SHP77 treated with DMSO at 0.1 percent for 48 hours (cell line): Measurements from ENCODE around the gene MYO9A.
"Not testable (repeated sequence)": the region's sequence is repeated elsewhere in the genome, so short reads cannot be mapped to it uniquely, and the experiment has no call there.

Source experiments
- DNase-seq: peaks from one replicate; lab custom pipeline; 2025; lab: John Stamatoyannopoulos, UW

Gene MYO9A

DNA sequence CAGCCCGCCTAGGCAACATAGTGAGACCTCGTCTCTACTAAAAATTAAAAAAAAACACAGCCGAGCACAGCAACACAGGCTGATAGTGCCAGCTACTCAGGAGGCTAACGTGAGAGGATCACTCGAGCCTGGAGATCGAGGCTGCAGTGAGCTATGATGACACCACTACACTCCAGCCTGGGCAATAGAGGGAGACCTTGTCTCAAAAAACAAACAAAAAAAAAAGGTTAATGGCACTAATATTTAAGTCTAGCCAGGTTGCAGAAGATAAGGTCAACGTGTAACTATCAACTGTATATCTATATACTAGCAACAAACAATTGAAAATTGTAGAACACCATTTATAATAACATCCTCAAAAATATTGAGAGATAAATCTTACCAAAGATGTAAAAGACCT is 75.1 kb downstream of the MYO9A start:
- DNase-seq = no peak

DNA sequence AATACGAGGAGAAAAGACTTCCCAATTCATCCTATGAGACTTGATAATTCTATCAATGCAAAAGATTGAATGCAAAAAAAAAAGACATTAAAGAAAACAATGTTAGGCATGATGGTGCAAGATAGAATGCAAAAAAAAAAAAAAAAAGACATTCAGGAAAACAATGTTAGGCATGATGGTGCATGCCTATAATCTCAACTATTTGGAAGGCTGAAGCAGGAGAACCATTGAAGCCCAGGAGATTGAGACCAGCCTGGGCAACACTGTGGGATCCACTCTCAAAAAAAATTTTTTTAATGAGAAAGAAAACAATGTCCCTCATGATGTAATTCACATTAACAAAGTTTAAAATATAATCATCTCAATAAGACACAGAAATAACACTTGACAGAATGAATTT is 75.9 kb downstream of the MYO9A start:
- DNase-seq = no peak

GRCh38 chr15:72037321-72037720 is 80.6 kb downstream of the MYO9A start:
- no peak for DNase-seq

DNA sequence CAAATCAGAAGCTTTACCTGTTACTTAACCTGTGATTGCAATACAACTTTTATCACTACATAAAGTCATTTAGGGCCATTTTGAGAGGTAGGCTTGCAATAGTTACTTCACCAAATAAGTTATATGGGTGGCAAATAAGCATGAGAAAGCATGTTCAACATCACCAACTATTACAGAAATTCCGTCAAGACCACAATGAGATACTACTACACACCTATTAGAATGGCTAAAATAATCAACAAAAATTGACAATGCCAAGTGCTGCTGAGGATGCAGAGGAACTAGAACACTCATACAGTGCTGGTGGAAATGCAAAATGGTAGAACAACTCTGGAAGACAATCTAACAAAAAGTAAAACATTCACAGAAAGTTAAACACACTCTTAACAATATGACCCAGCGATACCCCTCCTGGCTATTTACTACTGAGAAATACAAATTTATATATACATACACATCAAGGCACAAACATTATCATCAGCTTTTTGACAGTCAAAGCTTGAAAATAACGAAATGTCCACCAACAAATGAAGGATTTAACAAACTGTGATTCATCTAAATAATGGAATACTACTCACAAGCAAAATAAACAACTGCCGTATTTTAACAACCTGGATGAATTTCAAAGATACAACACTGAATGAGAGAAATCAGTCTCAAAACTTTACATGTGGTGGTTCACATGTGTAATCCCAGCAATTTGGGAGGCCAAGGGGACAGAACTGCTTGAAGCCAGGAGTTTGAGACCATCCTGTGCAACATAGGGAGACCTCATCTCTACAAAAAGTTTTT is 82.9 kb downstream of the MYO9A start:
- no peak for DNase-seq

- no peak for DNase-seq
Measured at GRCh38 chr15:72034351-72034750, 83.6 kb downstream of the MYO9A start.

DNA sequence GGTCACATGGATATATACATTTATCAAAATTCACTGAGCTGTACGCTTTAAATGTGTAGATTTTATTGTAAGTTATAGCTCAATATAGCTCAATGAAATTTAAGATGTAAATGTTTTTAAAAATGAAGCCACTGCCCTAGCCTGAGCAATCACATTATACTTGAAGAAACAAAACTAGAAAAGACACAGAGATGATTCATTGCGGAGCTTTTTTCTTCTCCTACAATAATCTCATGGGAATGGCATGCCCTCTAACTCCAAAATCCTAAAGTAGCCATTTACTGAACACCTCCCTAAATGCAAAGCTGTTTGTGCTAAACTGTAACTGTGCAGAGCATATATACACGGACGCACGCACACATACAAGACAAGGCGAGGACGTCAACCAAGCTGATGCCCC is 84.2 kb downstream of the MYO9A start:
- no peak for DNase-seq

DNA sequence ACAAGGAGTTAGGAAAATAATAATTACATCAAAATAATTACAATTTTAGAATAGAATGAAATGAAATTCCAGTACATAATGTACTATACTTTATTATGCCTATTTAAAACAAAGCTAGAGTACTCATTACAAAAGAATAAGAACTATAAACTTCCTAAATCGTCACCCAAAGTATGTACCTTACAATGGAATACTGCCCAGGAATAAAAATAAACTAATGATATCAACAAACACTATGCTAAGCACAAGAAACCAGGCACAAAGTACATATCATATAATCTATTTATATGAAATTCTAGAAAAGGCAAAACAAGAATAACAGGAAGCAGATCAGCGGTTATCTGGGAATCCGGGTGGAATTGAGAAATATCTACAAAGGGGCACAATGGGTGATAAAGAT is 84.7 kb downstream of the MYO9A start:
- no peak for DNase-seq

- DNase-seq = no peak
Measured at GRCh38 chr15:72021604-72022003, 96.3 kb downstream of the MYO9A start.

GRCh38 chr15:72020799-72021198 is 97.2 kb downstream of the MYO9A start:
- no peak for DNase-seq

DNA sequence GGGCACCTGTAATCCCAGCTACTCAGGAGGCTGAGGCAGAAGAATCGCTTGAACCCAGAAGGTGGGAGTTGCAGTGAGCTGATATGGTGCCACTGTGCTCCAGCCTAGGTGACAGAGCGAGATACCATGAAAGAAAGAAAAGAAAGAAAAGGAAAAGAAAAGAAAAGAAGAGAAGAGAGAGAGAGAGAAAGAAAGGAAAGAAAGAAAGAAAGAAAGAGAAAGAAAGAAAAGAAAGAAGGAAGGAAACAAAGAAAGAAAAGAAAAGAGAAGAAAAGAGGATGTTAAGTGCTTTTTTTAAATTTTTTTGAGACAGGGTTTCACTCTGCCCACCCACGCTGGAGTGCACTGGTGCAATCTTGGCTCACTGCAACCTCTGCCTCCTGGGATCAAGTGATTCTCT is 103.4 kb downstream of the MYO9A start:
- DNase-seq = not testable (repeated sequence)

- no peak for DNase-seq
Measured at GRCh38 chr15:72013703-72014102, 104.2 kb downstream of the MYO9A start.

- no peak for DNase-seq
Measured at GRCh38 chr15:72011302-72011942, 106.5 kb downstream of the MYO9A start.

DNA sequence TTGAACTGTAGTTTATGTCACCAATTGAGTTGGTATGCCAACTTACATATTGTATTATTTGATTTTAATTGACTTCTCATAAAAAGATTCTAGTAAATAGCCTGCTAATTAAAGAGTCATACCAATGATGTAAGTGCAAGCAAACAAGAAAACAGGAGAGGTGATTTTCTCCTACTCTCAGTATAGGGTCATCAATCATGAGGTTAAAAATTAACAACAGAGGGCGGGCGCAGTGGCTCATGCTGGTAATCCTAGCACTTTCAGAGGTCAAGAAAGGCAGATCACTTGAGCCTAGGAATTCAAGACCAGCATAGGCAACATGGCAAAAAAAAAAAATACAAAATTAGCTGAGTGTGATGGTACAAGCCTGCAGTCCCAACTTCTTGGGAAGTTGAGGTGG is 108.7 kb downstream of the MYO9A start:
- DNase-seq = no peak

GRCh38 chr15:72006382-72006781 is 111.6 kb downstream of the MYO9A start:
- no peak for DNase-seq

DNA sequence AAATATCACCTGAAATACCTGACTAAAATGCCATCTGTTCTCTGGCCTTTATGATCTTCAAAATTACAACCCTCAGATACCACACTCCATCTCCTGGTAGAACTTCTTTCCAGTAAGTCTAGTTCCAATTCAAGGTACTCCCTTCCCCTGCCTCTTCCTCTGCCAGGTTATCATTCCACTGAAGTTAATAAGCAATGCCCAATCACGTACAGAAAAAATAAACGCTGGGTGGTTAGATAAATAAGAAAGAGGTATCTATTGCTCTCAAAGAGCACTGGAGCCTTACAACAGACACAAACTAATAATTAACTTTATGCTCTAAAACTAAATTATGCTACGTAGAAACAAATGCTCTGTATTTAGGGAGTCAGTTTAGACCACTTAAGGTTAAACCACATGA is 112.5 kb downstream of the MYO9A start:
- no peak for DNase-seq

DNA sequence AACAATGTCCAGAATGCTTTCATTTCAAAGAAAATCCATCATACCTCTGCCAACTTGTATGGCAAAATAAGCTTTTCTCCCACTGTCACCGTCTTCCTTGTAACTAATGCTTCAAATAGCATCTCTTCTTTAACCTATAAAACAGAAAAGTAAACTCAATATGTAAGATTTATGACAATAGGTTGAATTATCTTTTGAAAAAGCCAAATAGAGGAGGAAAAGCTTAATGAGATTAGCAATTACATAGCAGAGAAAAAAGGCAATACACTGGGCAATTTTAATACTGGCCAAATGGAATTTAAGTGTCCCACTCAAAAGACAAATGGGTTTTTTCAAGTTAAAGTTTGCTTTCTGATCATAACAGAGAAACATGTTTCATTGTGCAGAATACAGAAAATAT is 118.1 kb downstream of the MYO9A start:
- DNase-seq = no peak

GRCh38 chr15:71998717-71999116 is 119.2 kb downstream of the MYO9A start:
- DNase-seq = not testable (repeated sequence)

DNA sequence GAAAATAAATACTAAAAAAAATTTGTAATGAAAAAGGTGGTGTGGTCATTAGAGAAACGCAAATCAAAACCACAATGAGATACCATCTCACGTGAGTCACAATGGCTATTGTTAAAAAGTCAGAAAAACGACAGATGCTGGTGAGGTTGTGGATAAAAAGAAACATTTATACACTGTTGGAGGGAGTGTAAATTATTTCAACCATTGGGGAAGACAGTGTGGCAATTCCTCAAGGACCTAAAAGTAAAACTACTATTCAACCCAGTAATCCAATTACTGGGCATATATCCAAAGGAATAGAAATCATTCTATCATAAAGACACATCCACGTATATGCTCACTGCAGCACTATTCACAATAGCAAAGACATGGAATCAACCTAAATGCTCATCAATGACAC is 120.3 kb downstream of the MYO9A start:
- no peak for DNase-seq

DNA sequence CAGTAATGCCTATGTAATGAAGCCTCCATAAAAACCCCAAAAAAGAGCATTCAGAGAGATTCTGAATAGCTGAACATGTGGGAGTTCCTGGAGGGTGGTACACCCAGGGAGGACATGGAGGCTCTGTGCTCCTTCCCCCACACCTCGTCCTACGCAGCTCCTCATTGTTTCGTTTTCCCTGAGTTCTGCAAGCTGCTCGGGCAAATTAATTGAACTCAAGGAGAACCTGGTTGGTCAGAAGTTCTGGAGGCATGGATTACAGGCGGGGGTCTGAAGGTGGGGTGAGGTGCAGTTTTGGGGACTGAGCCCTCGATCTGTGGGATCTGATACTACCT is 142.2 kb downstream of the MYO9A start:
- no peak for DNase-seq

DNA sequence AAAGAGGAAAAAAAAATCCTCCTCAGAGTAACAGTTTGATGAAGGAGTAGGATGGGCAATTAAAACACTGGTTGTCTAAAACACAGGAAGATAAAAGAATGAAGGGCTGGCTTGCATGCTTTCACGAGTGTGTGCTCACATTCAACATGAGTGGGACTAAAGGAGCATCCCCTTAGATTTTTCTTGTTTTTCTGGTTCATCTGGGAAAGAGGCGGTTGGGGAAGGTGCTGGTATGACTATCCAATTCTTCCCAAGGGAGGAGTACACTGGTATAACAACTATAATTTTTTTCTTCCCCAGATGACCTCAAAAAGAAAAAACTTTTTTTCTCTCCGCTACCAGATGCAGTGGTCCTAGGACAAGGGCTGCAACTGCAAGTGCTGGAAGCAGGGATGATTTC is 143.7 kb downstream of the MYO9A start:
- no peak for DNase-seq

- no peak for DNase-seq
Measured at GRCh38 chr15:71973366-71973765, 144.6 kb downstream of the MYO9A start.

DNA sequence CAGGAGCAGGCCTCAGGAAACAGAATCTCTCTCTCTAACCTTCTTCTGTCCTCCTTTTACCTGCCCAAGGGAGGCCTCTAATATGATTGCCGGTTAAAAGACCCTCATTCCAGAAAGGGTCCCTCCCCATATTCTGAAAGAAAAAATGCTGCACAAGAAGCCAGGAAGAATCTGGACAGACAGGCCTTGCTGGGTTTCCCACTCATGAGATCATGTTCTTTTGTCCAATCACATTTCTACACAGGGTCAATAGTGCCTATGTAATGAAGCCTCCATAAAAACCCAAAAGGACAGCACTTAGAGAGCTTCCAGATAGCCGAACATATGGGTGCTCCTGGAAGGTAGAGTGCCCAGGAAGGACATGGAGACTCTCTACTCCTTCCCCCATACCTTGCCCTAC is 146.0 kb downstream of the MYO9A start:
- DNase-seq = no peak

- no peak for DNase-seq
Measured at GRCh38 chr15:71970435-71970834, 147.5 kb downstream of the MYO9A start.

DNA sequence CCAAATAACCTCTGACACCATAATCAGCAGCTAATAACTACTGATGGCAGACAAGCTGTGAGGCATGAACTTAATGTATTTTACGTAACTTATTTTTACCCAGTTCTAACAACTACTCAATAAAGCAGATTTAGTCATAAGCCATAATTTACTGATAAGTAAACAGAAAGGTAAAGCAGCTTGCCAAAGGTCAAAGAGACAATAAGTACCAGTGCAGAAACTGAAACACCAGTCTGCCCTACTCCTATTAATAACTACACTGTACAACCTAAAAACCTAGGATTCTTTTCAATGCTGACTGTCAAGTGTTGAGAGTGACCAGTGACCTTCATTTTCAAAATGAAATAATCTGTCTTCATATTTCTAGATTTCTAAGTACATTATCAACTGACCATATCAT is 155.4 kb downstream of the MYO9A start:
- no peak for DNase-seq
